ENCODE results near the gene HOXC12. TPM values are rescaled to one million over a fixed set of nuclear protein-coding genes. Genes with fewer than 3 reads are reported as not detected.

HOXC12 gene
- total RNA-seq, 6 experiments from 2014 or later, result not detected

DNA sequence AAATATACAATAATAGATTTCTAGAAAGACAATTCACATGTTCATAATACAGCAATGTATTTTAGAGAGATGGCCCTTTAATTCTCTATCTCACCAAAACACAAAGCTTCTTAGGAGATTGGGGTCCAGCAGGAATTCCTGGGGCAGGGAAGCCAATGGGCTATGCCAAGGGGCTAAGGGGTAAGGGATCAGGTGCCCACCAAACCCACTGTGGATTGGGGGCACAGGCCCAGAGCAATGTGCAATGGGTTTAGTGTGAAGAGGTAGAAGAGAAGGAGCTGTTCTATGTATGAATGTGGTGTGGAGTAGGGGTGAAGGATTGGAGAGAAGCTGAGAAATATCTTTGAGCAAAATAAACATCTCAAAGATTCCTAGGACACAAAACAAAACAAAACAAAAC is 13.5 kb upstream of the HOXC12 start:
- intact Hi-C loops (cut with DNase I), result no loop called here
- no peak overlapping the region for H3K4me3 ChIP-seq
- DNase-seq (no peak), ATAC-seq (no peak)
- no peaks in the 10 kb centered on the region for H3K36me3 ChIP-seq
- peaks cover 11 to 63% of the 10 kb centered on the region in 2 donors for H3K27me3 ChIP-seq
- TF ChIP-seq, protein P1, sequence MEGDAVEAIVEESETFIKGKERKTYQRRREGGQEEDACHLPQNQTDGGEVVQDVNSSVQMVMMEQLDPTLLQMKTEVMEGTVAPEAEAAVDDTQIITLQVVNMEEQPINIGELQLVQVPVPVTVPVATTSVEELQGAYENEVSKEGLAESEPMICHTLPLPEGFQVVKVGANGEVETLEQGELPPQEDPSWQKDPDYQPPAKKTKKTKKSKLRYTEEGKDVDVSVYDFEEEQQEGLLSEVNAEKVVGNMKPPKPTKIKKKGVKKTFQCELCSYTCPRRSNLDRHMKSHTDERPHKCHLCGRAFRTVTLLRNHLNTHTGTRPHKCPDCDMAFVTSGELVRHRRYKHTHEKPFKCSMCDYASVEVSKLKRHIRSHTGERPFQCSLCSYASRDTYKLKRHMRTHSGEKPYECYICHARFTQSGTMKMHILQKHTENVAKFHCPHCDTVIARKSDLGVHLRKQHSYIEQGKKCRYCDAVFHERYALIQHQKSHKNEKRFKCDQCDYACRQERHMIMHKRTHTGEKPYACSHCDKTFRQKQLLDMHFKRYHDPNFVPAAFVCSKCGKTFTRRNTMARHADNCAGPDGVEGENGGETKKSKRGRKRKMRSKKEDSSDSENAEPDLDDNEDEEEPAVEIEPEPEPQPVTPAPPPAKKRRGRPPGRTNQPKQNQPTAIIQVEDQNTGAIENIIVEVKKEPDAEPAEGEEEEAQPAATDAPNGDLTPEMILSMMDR (IDR thresholded peaks at IDR 0.05), result no peak
- no peak for TF ChIP-seq POLR2A (IDR thresholded peaks at IDR 0.05)
- no peaks in the 10 kb centered on the region for H3K9me3 ChIP-seq
- no peaks in the 10 kb centered on the region for H3K4me1 ChIP-seq
- no peak overlapping the region for H3K27ac ChIP-seq

DNA sequence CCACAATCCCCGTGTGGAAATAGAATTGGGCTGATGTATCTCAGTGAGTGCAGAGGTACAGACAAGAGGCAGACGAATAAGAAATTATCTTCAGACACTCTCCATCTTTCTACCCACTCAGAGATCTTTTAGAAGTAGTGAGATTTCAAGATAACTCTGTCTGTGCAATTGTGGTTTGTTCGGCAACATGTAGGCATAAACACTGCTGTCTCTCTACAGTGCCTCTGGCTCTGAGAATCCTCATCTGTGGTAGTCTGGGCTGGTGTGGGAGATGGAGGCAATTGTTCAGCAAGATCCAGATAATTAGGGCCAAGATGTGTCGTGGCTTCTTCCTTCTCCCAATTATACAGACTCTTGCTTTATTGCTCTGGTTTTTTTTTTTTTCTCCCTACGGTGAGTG is 13.0 kb upstream of the HOXC12 start:
- DNase-seq, result no peak
- H3K9me3 ChIP-seq, result no peaks in the 10 kb centered on the region
- no peak overlapping the region for H3K4me3 ChIP-seq
- H3K36me3 ChIP-seq, result no peaks in the 10 kb centered on the region
- intact Hi-C loops (cut with DNase I), result no loop called here
- 12% methylated on average over 5 of the region's 5 CpGs for WGBS (ENCODE audit: insufficient coverage, low coverage, low lambda C conversion rate, missing lambda C conversion rate)
- no peak for TF ChIP-seq POLR2A (IDR thresholded peaks at IDR 0.05)
- TF ChIP-seq, protein P1 (IDR thresholded peaks at IDR 0.05), result no peak
- peaks cover 11 to 68% of the 10 kb centered on the region in 2 donors for H3K27me3 ChIP-seq
- no peak overlapping the region for H3K27ac ChIP-seq
- no peak for ATAC-seq
- no peaks in the 10 kb centered on the region for H3K4me1 ChIP-seq

DNA sequence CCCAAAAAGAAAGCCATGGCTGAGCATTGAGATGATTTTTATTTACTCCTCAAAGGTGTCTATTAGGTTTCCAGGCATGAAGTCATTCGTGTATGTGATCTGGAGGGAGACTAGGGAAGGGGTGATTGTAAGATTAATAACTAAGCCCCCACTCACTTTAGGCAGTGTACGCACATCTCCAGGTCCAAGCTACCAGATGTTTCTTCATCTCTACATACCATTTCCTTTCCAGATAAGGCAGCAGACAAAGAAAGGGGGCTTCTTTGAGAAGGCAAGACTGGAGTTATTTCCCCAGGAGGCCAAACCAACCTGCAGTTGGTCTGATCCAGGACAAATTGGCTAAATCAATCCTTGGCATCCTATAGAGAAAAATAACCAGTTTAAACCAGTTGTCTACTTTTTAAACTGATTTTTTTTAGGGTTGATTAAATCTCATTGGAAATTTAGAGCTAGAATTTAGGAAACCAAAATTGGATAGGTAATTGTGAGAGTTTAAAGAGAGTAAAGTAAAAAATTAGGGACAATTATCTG is 12.2 kb upstream of the HOXC12 start:
- no peak for ATAC-seq
- no peak overlapping the region for H3K27ac ChIP-seq

DNA sequence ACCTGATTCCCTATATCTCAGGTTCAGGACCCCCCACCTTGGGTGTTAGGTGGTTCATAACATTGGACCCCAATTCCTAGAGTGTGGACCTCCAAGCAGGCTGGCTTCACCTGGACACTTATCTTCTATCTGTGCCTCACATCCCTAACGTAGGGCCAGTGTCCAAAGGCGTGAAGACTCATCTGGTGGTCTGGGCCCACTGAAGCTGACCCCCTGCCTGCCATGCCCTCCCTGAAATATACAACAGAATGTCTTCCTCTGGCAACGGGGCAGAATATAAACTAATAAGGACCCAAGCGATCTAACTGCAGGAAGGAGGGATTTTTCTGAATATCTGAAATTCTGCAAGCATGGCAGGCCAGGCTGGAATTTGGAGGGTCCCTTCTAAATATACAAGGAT is 10.5 kb upstream of the HOXC12 start:
- ATAC-seq (no peak), DNase-seq (no peak)
- 10% methylated on average over 4 of the region's 4 CpGs for WGBS (ENCODE audit: insufficient coverage, low coverage, low lambda C conversion rate, missing lambda C conversion rate)
- H3K36me3 ChIP-seq, result no peaks in the 10 kb centered on the region
- H3K4me1 ChIP-seq, result no peaks in the 10 kb centered on the region
- peaks cover 4 to 53% of the 10 kb centered on the region in 2 donors for H3K27me3 ChIP-seq
- no peaks in the 10 kb centered on the region for H3K9me3 ChIP-seq
- H3K27ac ChIP-seq, result no peak overlapping the region
- intact Hi-C loops (cut with DNase I), result no loop called here
- no peak overlapping the region for H3K4me3 ChIP-seq
- TF ChIP-seq, protein P1 (IDR thresholded peaks at IDR 0.05), result no peak
- no peak for TF ChIP-seq POLR2A (IDR thresholded peaks at IDR 0.05)

More for the DNA sequence above, 12.2 kb upstream of the HOXC12 start:
- WGBS (ENCODE audit: insufficient coverage, low coverage, low lambda C conversion rate, missing lambda C conversion rate), result 6% methylated on average over 2 of the region's 2 CpGs
- Histone ChIP-seq H3K36me3 (no peaks in the 10 kb centered on the region), H3K4me3 (no peak overlapping the region), H3K27me3 (peaks cover 8 to 64% of the 10 kb centered on the region in 2 donors), H3K9me3 (no peaks in the 10 kb centered on the region), H3K4me1 (no peaks in the 10 kb centered on the region)
- no peak for DNase-seq
- intact Hi-C loops (cut with DNase I), result no loop called here
- TF ChIP-seq, protein P1 (IDR thresholded peaks at IDR 0.05), result no peak
- TF ChIP-seq POLR2A (IDR thresholded peaks at IDR 0.05), result no peak

Data from right lobe of liver (tissue), 6 donors.